ENCODE data around the gene WAC. TPM values are rescaled to one million over a fixed set of nuclear protein-coding genes. Genes with fewer than 3 reads are reported as not detected.

WAC gene
- total RNA-seq, 4 donors from 2014 or later, result 66.6 to 102 (median 78.9) TPM

DNA sequence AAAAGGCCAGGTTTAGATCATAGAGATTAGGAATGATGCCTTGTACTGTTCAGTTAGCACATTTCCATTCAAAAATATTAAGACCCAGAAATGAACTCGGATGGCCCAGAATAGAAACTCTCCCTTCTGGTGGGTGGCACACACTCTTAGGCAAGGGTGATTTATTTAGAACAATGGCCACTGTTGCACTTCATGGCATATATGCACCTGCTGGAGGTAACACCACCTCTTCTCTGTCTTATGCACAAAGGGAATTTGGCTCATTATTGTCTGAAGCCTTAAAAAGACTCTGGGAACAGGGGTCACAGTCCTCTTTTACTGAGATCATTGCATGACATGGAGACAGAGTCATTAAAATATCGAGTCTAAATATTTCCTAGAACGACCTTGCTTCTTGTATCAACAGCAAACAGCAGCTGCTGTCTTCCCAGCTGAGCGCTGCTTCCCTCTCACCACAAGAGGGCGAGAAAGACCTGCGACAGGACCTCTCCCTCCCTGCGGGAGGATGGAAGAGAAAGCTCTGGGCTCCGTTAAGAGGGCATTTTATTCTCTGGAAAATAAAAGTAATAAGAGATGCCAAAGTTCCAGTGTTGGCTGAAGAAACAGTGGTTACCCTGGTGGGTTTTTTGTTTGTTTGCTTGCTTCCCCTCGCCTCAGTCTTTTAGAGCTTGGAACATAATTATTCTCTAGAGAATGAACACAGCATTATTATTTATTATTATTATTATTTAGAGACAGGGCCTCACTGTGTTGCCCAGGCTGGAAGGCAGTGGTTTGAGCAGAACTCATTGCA is 130.9 kb downstream of the WAC start:
- Histone ChIP-seq H3K4me1 (peaks cover 0 to 13% (median 7%) of the 10 kb centered on the region in 4 donors), H3K9me3 (no peaks in the 10 kb centered on the region), H3K36me3 (no peaks in the 10 kb centered on the region), H3K4me3 (no peak overlapping the region), H3K27me3 (peaks cover 36% of the 10 kb centered on the region), H3K27ac (no peak overlapping the region)
- 5% methylated on average over 9 of the region's 9 CpGs; no CpG with 5 or more reads in 1 of the 2 donors for WGBS, 2 donors (ENCODE audit: low coverage in 1 of 2)
- intact Hi-C loops (cut with DNase I; ENCODE audit: low total_unique reads), result loop anchor here (5.0 kb wide), 1 partner anchor 644 kb away; no protein-coding TSS in a partner anchor
- in situ Hi-C loops (cut with MboI; ENCODE audit: low pct_ligation_motif_present in 1 of 4, low pct_unique_long_range_greater_than_20kb in 1 of 4, low sequenced_read_pairs in 3 of 4), result loop anchor here (10.0 to 25.0 kb wide), 3 partner anchors 321 to 641 kb away; no protein-coding TSS in a partner anchor
- DNase-seq, result peak; percentile 76
- TF ChIP-seq, protein P1, sequence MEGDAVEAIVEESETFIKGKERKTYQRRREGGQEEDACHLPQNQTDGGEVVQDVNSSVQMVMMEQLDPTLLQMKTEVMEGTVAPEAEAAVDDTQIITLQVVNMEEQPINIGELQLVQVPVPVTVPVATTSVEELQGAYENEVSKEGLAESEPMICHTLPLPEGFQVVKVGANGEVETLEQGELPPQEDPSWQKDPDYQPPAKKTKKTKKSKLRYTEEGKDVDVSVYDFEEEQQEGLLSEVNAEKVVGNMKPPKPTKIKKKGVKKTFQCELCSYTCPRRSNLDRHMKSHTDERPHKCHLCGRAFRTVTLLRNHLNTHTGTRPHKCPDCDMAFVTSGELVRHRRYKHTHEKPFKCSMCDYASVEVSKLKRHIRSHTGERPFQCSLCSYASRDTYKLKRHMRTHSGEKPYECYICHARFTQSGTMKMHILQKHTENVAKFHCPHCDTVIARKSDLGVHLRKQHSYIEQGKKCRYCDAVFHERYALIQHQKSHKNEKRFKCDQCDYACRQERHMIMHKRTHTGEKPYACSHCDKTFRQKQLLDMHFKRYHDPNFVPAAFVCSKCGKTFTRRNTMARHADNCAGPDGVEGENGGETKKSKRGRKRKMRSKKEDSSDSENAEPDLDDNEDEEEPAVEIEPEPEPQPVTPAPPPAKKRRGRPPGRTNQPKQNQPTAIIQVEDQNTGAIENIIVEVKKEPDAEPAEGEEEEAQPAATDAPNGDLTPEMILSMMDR (IDR thresholded peaks at IDR 0.05), result peak; percentile 83 to 97 (median 91)
- TF ChIP-seq POLR2AphosphoS5 (IDR thresholded peaks at IDR 0.05), result no peak

GRCh38 chr10:28664369-28664740 is 131.4 kb downstream of the WAC start:
- peaks cover 42% of the 10 kb centered on the region for H3K27me3 ChIP-seq
- intact Hi-C loops (cut with DNase I; ENCODE audit: low total_unique reads), result loop anchor here (5.0 kb wide), 1 partner anchor 643 kb away; no protein-coding TSS in a partner anchor
- no peak overlapping the region for H3K27ac ChIP-seq
- no peak for DNase-seq
- TF ChIP-seq EP300 (IDR thresholded peaks at IDR 0.05; ENCODE audit: low read depth) (no peak), POLR2A (IDR thresholded peaks at IDR 0.05) (no peak), POLR2AphosphoS5 (IDR thresholded peaks at IDR 0.05) (no peak)
- TF ChIP-seq, protein P1 (IDR thresholded peaks at IDR 0.05), result no peak
- H3K4me3 ChIP-seq, result no peak overlapping the region
- peaks cover 0 to 17% (median 10%) of the 10 kb centered on the region in 4 donors for H3K4me1 ChIP-seq
- 38 to 39% methylated on average over 5 to 6 of the region's 6 CpGs for WGBS, 2 donors (ENCODE audit: low coverage in 1 of 2)
- in situ Hi-C loops (cut with MboI; ENCODE audit: low pct_ligation_motif_present in 1 of 4, low pct_unique_long_range_greater_than_20kb in 1 of 4, low sequenced_read_pairs in 3 of 4), result loop anchor here (10.0 to 25.0 kb wide), 3 partner anchors 320 to 640 kb away; no protein-coding TSS in a partner anchor
- no peaks in the 10 kb centered on the region for H3K9me3 ChIP-seq
- H3K36me3 ChIP-seq, result no peaks in the 10 kb centered on the region

GRCh38 chr10:28666751-28667467 is 134.0 kb downstream of the WAC start:
- TF ChIP-seq EP300 (IDR thresholded peaks at IDR 0.05; ENCODE audit: low read depth), result no peak
- TF ChIP-seq POLR2A (IDR thresholded peaks at IDR 0.05), result no peak
- TF ChIP-seq, protein P1 (IDR thresholded peaks at IDR 0.05), result no peak
- TF ChIP-seq POLR2AphosphoS5 (IDR thresholded peaks at IDR 0.05), result no peak
- Histone ChIP-seq H3K36me3 (no peaks in the 10 kb centered on the region), H3K27ac (no peak overlapping the region), H3K27me3 (peaks cover 67% of the 10 kb centered on the region), H3K9me3 (no peaks in the 10 kb centered on the region), H3K4me3 (no peak overlapping the region), H3K4me1 (peaks cover 0 to 17% (median 10%) of the 10 kb centered on the region in 4 donors)
- no peak for DNase-seq
- intact Hi-C loops (cut with DNase I; ENCODE audit: low total_unique reads) (loop anchor here (5.0 kb wide), 1 partner anchor 325 kb away; no protein-coding TSS in a partner anchor), in situ Hi-C loops (cut with MboI; ENCODE audit: low pct_ligation_motif_present in 1 of 4, low pct_unique_long_range_greater_than_20kb in 1 of 4, low sequenced_read_pairs in 3 of 4) (loop anchor here (5.0 to 25.0 kb wide), 5 partner anchors 318 to 638 kb away; no protein-coding TSS in a partner anchor)
- 80 to 85% methylated on average over 2 to 12 of the region's 12 CpGs for WGBS, 2 donors (ENCODE audit: low coverage in 1 of 2)

Data from transverse colon (tissue), 4 donors.